Activated naive CD4-positive, alpha-beta T cell treated with anti-CD3 and anti-CD28 coated beads for 36 hours (primary cell): ENCODE measurements around the gene SYT5. TPM values are rescaled to one million over a fixed set of nuclear protein-coding genes. Genes with fewer than 3 reads are reported as not detected.

Experiments used
- CTCF ChIA-PET: fragments of 350-600 bp; sonication (Branson Sonifier 250); formaldehyde crosslinking; loops from one replicate; lab custom pipeline; 2021; ENCODE audit warnings: antibody characterized with exemption; lab: Charles Lee
- DNase-seq: peaks from one replicate; pipeline ENCODE4 v3.0.0-alpha.2; 2020
- H3K27ac Mint-ChIP-seq: one replicate; pipeline ENCODE4 v1.8.0; 2021; ENCODE audit warnings: mild to moderate bottlenecking, mixed read lengths
- H3K27me3 Mint-ChIP-seq: one replicate; pipeline ENCODE4 v1.8.0; 2021; ENCODE audit warnings: low read depth, mixed read lengths
- H3K36me3 Mint-ChIP-seq: one replicate; pipeline ENCODE4 v1.8.0; 2021; ENCODE audit warnings: low read depth, mixed read lengths
- H3K4me1 Mint-ChIP-seq: one replicate; pipeline ENCODE4 v1.8.0; 2021; ENCODE audit warnings: low read depth, mixed read lengths
- H3K4me3 Mint-ChIP-seq: one replicate; pipeline ENCODE4 v1.8.0; 2021; ENCODE audit warnings: mild to moderate bottlenecking, moderate library complexity, mixed read lengths
- H3K9me3 Mint-ChIP-seq: one replicate; pipeline ENCODE4 v1.8.0; 2021; ENCODE audit warnings: mixed read lengths
- intact Hi-C: fragments of 100-400 bp; cut with micrococcal nuclease; formaldehyde crosslinking; loops from one replicate; pipeline ENCODE4 v1.15.1; 2023
- microRNA-seq: library from miRNA; unstranded; fragments of <30 nt; microRNA quantifications from one replicate; pipeline ENCODE4 v1.2.0, GENCODE V29; 2022; ENCODE audit warnings: borderline microRNAs expressed, borderline replicate concordance
- total RNA-seq, 2 experiments: library from RNA; stranded (reverse); gene quantifications; one replicate each; pipeline ENCODE4 v1.2.3, GENCODE V29; 2021

Gene SYT5
- total RNA-seq, 2 experiments from 2014 or later: not detected

DNA sequence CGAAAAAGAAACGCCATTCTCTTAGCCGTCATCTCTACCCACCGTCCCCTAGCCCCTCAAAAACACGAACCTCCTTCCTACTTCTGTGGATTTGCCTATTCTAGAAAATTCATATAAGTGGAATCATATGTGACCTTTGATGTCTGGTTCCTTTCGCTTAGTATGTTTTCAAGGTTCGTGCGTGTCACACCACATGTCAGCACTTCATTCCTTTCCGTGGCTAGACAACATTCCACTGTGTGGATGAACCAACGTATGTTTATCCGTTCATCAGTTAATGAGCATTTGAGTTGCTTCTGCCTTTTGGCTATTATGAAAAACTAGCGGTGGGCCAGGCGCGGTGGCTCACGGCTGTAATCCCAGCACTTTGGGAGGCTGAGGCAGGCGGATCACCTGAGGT, 48.7 kb downstream of the SYT5 start:
- Mint-ChIP-seq H3K9me3 (no peaks in the 10 kb centered on the region), H3K4me1 (no peaks in the 10 kb centered on the region), H3K27me3 (peaks cover 40% of the 10 kb centered on the region), H3K36me3 (no peaks in the 10 kb centered on the region), H3K4me3 (no peak overlapping the region), H3K27ac (no peak overlapping the region)
- intact Hi-C loops: no loop called here
- no peak for DNase-seq
- CTCF ChIA-PET: no interaction called here

Small RNA genes lying within 50 kb of the gene (microRNA-seq; reads per million reads assigned to microRNA genes)
- not detected for gene MIR7975

Other genes with a start within 250 kb of the SYT5 start
- gene NLRP7, start 232.8 kb downstream of the SYT5 start, total RNA-seq: not detected
- 1 to 10 TPM; 5.5 TPM for gene NLRP2, start 213.9 kb downstream of the SYT5 start, total RNA-seq
- not detected for gene GP6, start 142.0 kb downstream of the SYT5 start, total RNA-seq
- gene RDH13, start 117.1 kb downstream of the SYT5 start, total RNA-seq: 1 to 10 TPM; 8.7 to 8.9 TPM
- gene EPS8L1, start 104.4 kb downstream of the SYT5 start, total RNA-seq: under 1 TPM; 0.88 to 0.89 TPM
- 10 to 100 TPM; 41.2 to 42.1 TPM for gene PPP1R12C, start 62.7 kb downstream of the SYT5 start, total RNA-seq
- gene TNNT1, start 31.1 kb downstream of the SYT5 start, total RNA-seq: not detected
- not detected for gene TNNI3, start 22.6 kb downstream of the SYT5 start, total RNA-seq
- not detected for gene DNAAF3, start 13.7 kb downstream of the SYT5 start, total RNA-seq
- not detected for gene PTPRH, start 29.2 kb upstream of the SYT5 start, total RNA-seq
- 1 to 10 TPM; 6.1 to 6.8 TPM for gene TMEM86B, start 48.5 kb upstream of the SYT5 start, total RNA-seq
- gene PPP6R1, start 78.7 kb upstream of the SYT5 start, total RNA-seq: 100 to 1,000 TPM; 166 to 174 TPM
- gene HSPBP1, start 99.8 kb upstream of the SYT5 start, total RNA-seq: 10 to 100 TPM; 44.3 to 45.0 TPM
- gene BRSK1, start 103.7 kb upstream of the SYT5 start, total RNA-seq: 1 to 10 TPM; 1.4 to 2.2 TPM
- gene TMEM150B, start 145.1 kb upstream of the SYT5 start, total RNA-seq: not detected
- gene KMT5C, start 159.6 kb upstream of the SYT5 start, total RNA-seq: 10 to 100 TPM; 45.9 to 47.1 TPM
- under 1 TPM; 0.57 to 0.64 TPM for gene COX6B2, start 174.4 kb upstream of the SYT5 start, total RNA-seq
- not detected for gene GARIN5B, start 183.0 kb upstream of the SYT5 start, total RNA-seq
- not detected for gene IL11, start 190.2 kb upstream of the SYT5 start, total RNA-seq
- gene TMEM190, start 196.5 kb upstream of the SYT5 start, total RNA-seq: not detected
- 10 to 100 TPM in 1 of 2 experiments, 1 to 10 TPM in 1; 9.9 to 10.2 TPM for gene TMEM238, start 204.0 kb upstream of the SYT5 start, total RNA-seq
- 1,000 to 10,000 TPM; 3,327 to 3,354 TPM for gene RPL28, start 205.6 kb upstream of the SYT5 start, total RNA-seq
- gene UBE2S, start 227.5 kb upstream of the SYT5 start, total RNA-seq: 100 to 1,000 TPM; 294 to 307 TPM